Measurements from ENCODE around the gene SUPV3L1.

The SUPV3L1 gene

DNA sequence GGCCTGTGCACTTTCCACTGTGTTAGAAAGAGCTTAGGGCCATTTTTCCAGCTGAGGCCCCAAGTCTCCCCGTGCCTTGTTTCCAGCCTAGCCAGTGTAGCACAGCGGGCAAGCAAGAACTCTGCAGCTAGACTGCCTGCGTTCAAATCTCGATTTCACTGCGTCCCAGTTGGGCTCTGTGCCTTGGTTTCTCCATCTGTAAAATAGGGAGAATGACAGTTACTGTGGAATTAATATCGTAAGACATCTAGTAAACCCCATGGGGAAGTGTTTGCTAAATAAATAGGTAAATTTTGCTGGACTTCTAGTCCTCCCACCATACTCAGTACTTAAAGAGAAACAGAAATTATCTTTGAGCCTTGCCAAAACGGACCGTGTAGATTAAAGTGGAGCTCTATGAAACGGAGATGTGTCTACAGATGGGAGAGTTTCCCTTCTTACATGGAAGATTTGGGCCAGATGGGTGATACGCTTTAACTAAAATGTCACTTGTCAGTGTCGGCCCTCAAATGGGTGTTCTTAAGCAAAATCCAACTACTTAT is 36.6 kb downstream of the SUPV3L1 start:
- Histone ChIP-seq H3K9me3 (ENCODE audit: control insufficient read depth, low read length) (no peaks in the 10 kb centered on the region), H3K36me3 (ENCODE audit: control insufficient read depth, insufficient read depth, low read length) (no peaks in the 10 kb centered on the region), H3K27me3 (ENCODE audit: control insufficient read depth, insufficient read depth, low read length, poor library complexity, severe bottlenecking) (no peaks in the 10 kb centered on the region), H3K4me3 (ENCODE audit: insufficient read depth, low read depth, low read length) (no peak overlapping the region), H3K4me1 (ENCODE audit: control insufficient read depth, insufficient read depth, low read length) (no peaks in the 10 kb centered on the region), H3K27ac (ENCODE audit: insufficient read depth, low read depth, low read length, poor library complexity, severe bottlenecking) (no peak overlapping the region)
- 69 to 71% methylated on average over 10 to 11 of the region's 11 CpGs for WGBS, 2 experiments

DNA sequence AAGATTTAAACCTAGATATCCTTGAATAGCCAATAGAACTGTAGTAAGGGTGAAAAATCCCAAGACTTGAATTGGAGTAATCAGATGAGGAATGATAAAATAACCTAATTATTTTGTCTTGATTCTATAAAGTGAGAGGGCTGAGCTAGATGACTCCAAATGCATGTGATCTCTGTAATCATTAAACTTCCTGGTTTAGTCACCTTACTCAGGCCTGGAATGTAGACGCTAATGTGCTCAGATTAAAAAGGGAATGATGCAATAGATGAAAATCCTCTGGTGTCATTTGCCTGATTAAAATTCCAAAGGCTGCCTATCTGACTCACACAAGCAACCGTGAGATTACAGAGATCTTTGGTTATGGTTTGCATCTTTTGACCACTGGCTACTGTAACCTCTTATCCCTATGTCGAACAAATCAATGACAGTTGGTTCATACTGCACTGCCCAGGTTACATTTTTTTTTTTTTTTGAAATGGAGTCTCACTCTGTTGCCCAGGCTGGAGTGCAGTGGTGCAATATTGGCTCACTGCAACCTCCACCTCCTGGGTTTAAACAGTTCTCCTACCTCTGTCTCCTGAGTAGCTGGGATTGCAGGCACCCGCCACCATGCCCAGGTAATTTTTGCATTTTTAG is 37.2 kb downstream of the SUPV3L1 start:
- no peak overlapping the region for H3K4me3 ChIP-seq (ENCODE audit: insufficient read depth, low read depth, low read length)
- no peaks in the 10 kb centered on the region for H3K4me1 ChIP-seq (ENCODE audit: control insufficient read depth, insufficient read depth, low read length)
- H3K27ac ChIP-seq (ENCODE audit: insufficient read depth, low read depth, low read length, poor library complexity, severe bottlenecking) = no peak overlapping the region
- H3K36me3 ChIP-seq (ENCODE audit: control insufficient read depth, insufficient read depth, low read length) = no peaks in the 10 kb centered on the region
- H3K9me3 ChIP-seq (ENCODE audit: control insufficient read depth, low read length) = no peaks in the 10 kb centered on the region
- H3K27me3 ChIP-seq (ENCODE audit: control insufficient read depth, insufficient read depth, low read length, poor library complexity, severe bottlenecking) = no peaks in the 10 kb centered on the region
- WGBS, 2 experiments = 85% methylated on average over 4 of the region's 4 CpGs

DNA sequence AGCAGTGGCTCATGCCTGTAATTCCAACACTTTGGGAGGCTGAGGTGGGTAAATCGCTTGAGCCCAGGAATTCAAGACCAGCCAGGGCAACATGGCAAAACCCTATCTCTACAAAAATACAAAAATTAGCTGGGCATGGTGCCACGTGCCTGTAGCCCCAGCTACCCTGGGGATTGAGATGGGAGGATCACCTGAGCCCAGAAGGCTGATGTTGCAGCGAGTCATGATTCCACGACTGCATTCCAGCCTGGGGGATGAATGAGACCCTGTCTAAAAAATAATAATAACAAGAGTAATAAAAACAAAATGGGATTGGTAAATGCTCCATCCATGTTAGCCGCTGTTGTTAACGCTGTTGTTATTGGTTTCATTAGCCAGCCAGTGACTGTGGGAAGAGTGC is 38.8 kb downstream of the SUPV3L1 start:
- Histone ChIP-seq H3K36me3 (ENCODE audit: control insufficient read depth, insufficient read depth, low read length) (no peaks in the 10 kb centered on the region), H3K27me3 (ENCODE audit: control insufficient read depth, insufficient read depth, low read length, poor library complexity, severe bottlenecking) (no peaks in the 10 kb centered on the region), H3K4me3 (ENCODE audit: insufficient read depth, low read depth, low read length) (no peak overlapping the region), H3K4me1 (ENCODE audit: control insufficient read depth, insufficient read depth, low read length) (no peaks in the 10 kb centered on the region), H3K27ac (ENCODE audit: insufficient read depth, low read depth, low read length, poor library complexity, severe bottlenecking) (no peak overlapping the region), H3K9me3 (ENCODE audit: control insufficient read depth, low read length) (no peaks in the 10 kb centered on the region)
- 89 to 90% methylated on average over 6 of the region's 6 CpGs for WGBS, 2 experiments

DNA sequence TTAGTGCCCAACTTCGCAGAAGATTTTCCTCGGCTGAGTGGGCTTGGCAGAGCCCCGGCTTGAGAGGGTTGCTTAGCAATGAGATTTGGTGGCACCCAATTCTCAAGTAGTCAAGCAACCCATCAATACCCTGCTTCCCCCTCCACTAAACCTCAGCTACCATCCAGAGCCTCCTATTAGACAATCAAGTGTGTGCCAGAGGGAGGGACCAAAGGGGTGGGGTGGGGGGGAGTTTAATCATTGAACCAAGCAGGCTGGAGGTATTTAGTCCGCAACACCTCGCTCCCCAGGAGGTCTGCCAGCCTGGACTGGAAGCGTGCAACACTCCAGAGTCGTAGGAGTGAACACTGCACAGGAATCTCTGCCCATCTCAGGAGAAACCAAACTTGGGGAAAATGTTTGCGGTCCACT is 40.0 kb downstream of the SUPV3L1 start, which contains the start of gene HKDC1:
Gene HKDC1 (plus strand): TSS at position 292 of the 411 bp plus-strand sequence. CDS start 104 bp downstream, at position 396.
- Histone ChIP-seq H3K36me3 (ENCODE audit: control insufficient read depth, insufficient read depth, low read length) (no peaks in the 10 kb centered on the region), H3K9me3 (ENCODE audit: control insufficient read depth, low read length) (no peaks in the 10 kb centered on the region), H3K27ac (ENCODE audit: insufficient read depth, low read depth, low read length, poor library complexity, severe bottlenecking) (no peak within 1 kb of the TSS), H3K27me3 (ENCODE audit: control insufficient read depth, insufficient read depth, low read length, poor library complexity, severe bottlenecking) (no peaks in the 10 kb centered on the region), H3K4me1 (ENCODE audit: control insufficient read depth, insufficient read depth, low read length) (no peaks in the 10 kb centered on the region), H3K4me3 (ENCODE audit: insufficient read depth, low read depth, low read length) (no peak within 1 kb of the TSS)
- WGBS, 2 experiments = 91 to 92% methylated on average over 8 of the region's 8 CpGs

DNA sequence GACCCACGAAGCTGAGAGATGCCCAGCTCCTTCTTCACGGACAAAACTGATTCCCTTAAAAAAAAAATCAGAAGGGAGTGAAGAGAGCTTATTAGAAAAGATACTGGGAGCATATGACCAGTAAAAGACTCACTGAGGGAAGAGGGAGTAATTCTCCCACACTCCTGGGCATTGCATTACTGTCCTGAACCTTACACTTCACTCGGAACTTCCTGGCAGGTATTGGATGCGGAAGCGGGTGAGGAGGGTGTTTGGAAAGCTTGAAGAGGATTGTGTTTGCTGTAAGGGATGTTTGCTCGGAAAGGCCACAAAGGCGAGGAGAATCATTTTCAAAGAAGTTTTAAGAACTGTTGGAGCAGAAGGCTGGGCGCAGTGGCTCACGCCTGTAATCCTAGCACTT is 40.5 kb downstream of the SUPV3L1 start:
- Histone ChIP-seq H3K9me3 (ENCODE audit: control insufficient read depth, low read length) (no peaks in the 10 kb centered on the region), H3K36me3 (ENCODE audit: control insufficient read depth, insufficient read depth, low read length) (no peaks in the 10 kb centered on the region), H3K27me3 (ENCODE audit: control insufficient read depth, insufficient read depth, low read length, poor library complexity, severe bottlenecking) (no peaks in the 10 kb centered on the region), H3K4me1 (ENCODE audit: control insufficient read depth, insufficient read depth, low read length) (no peaks in the 10 kb centered on the region), H3K27ac (ENCODE audit: insufficient read depth, low read depth, low read length, poor library complexity, severe bottlenecking) (no peak overlapping the region), H3K4me3 (ENCODE audit: insufficient read depth, low read depth, low read length) (no peak overlapping the region)
- 95% methylated on average over 9 of the region's 9 CpGs for WGBS, 2 experiments

DNA sequence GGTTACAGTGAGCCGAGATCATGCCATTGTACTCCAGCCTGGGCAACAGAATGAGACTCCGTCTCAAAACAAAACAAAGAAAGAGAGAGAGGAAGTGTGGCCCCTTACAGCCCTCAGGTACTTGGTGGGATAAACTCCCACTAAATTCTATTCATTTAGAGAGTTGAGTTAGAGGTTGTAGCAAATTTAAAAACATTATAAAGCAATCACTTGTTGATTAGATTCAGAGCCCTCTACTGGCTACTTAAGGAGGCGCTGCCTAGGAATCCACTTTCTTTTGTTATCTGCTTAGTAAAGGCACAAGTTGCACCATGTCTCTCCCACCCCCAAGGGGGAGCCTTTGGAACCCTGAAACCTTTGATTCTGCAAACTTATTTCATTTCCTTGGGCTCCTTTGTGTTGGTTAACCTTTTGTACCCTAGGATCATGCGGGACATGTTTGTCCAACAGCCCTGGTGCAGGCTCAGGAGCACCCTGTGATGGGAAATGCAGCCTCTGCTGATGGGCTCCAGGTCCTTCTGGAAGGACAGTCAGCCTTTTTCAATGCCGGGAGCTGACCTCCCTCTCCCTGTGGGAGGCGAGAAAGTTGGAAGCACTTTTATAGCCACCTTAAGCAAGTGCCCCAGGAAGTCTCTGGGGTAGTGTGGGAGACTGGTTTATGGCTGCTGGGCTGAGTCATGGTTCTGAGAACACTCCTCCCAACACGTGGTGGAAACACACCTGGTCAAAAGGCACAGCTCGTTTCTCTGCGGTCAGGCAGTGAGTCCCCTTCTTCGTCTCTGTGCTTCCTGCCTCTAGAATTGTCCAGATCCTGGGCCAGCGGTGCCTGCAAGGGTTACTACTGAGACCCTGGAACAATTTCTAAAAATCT is 42.4 kb downstream of the SUPV3L1 start:
- H3K27ac ChIP-seq (ENCODE audit: insufficient read depth, low read depth, low read length, poor library complexity, severe bottlenecking) = no peak overlapping the region
- WGBS, 2 experiments = 65 to 66% methylated on average over 11 of the region's 11 CpGs

DNA sequence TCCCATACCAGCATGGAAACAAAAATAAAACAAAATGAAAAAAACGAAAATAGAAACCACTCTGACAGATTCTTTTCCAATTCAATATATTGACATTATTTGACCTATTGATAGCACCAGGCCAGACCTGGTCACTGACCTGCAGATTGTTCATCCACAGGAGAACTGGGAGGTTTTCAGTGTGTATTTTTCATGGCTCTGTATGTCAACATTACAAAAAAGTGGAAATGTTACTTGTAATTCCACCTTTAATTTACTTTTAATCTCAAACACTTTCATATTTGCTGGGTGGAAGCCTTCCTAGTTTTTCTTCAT is 43.0 kb downstream of the SUPV3L1 start:
- H3K4me3 ChIP-seq (ENCODE audit: insufficient read depth, low read depth, low read length) = no peak overlapping the region
- 79 to 88% methylated on average over 1 of the region's 1 CpG for WGBS, 2 experiments
- no peaks in the 10 kb centered on the region for H3K9me3 ChIP-seq (ENCODE audit: control insufficient read depth, low read length)
- H3K4me1 ChIP-seq (ENCODE audit: control insufficient read depth, insufficient read depth, low read length) = no peaks in the 10 kb centered on the region
- no peak overlapping the region for H3K27ac ChIP-seq (ENCODE audit: insufficient read depth, low read depth, low read length, poor library complexity, severe bottlenecking)
- no peaks in the 10 kb centered on the region for H3K36me3 ChIP-seq (ENCODE audit: control insufficient read depth, insufficient read depth, low read length)
- H3K27me3 ChIP-seq (ENCODE audit: control insufficient read depth, insufficient read depth, low read length, poor library complexity, severe bottlenecking) = no peaks in the 10 kb centered on the region

More for the DNA sequence above, 42.4 kb downstream of the SUPV3L1 start:
- Histone ChIP-seq H3K4me3 (ENCODE audit: insufficient read depth, low read depth, low read length) (no peak overlapping the region), H3K9me3 (ENCODE audit: control insufficient read depth, low read length) (no peaks in the 10 kb centered on the region), H3K27me3 (ENCODE audit: control insufficient read depth, insufficient read depth, low read length, poor library complexity, severe bottlenecking) (no peaks in the 10 kb centered on the region), H3K36me3 (ENCODE audit: control insufficient read depth, insufficient read depth, low read length) (no peaks in the 10 kb centered on the region), H3K4me1 (ENCODE audit: control insufficient read depth, insufficient read depth, low read length) (no peaks in the 10 kb centered on the region)

DNA sequence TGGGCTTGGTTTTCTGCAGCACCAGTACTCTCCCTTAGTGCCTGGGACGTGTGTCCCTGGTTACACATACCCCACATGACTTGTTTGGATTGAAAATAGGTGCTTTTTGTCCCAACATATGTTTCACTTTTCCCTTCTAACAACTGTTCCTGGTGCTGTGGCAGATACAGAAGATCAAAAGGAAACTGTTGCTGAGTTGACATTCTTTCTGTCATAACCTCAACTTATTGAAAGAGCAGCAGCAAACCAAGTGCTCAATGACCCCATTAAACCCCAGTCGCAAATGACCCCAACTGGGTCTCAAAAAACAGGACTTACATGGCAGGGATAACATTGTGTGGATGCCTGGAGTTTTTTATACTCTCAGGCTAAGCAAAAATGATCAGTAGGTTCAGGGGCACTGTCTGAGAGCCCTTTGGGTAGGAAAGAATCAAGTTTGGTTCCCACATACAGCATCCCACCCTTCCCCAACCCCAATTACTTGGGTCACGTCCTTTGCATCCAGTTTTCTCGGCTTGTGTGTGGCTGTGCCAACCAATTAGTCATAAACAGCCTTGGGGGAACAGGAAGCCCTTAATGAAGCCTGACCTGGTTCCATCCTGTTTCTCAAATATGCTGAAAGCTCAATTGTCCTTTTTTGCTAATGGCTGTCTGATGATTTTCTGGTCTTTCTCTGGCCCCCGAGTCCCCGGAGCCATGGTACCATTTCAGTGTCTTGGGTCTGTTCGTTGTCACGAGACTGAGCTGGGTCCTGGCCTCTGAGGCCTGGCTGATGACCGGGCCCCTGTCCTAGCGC is 45.0 kb downstream of the SUPV3L1 start:
- H3K27ac ChIP-seq (ENCODE audit: insufficient read depth, low read depth, low read length, poor library complexity, severe bottlenecking) = no peak overlapping the region
- no peak overlapping the region for H3K4me3 ChIP-seq (ENCODE audit: insufficient read depth, low read depth, low read length)
- no peaks in the 10 kb centered on the region for H3K9me3 ChIP-seq (ENCODE audit: control insufficient read depth, low read length)
- no peaks in the 10 kb centered on the region for H3K27me3 ChIP-seq (ENCODE audit: control insufficient read depth, insufficient read depth, low read length, poor library complexity, severe bottlenecking)
- no peaks in the 10 kb centered on the region for H3K4me1 ChIP-seq (ENCODE audit: control insufficient read depth, insufficient read depth, low read length)
- WGBS, 2 experiments = 92 to 94% methylated on average over 10 of the region's 10 CpGs
- H3K36me3 ChIP-seq (ENCODE audit: control insufficient read depth, insufficient read depth, low read length) = no peaks in the 10 kb centered on the region

DNA sequence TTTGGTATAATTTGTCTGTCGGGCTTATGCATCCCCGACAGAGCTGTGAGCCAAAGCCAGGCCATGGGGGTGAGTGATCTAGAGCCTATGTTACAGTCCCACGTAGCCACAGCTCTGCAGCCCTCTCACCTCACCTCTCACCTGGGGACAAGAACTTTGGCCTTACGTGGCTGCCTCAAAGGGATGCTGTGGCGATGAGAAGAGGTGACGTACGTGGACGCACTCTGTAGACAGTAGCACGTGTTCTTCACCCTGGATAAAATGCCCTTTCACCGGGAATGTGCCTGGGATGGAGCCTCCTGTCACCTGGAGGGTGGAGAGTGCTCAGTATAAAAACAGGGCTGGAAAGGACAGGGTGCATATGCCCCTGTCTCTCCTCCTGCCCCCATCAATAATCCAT is 45.6 kb downstream of the SUPV3L1 start:
- Histone ChIP-seq H3K9me3 (ENCODE audit: control insufficient read depth, low read length) (no peaks in the 10 kb centered on the region), H3K4me1 (ENCODE audit: control insufficient read depth, insufficient read depth, low read length) (no peaks in the 10 kb centered on the region), H3K27me3 (ENCODE audit: control insufficient read depth, insufficient read depth, low read length, poor library complexity, severe bottlenecking) (no peaks in the 10 kb centered on the region), H3K4me3 (ENCODE audit: insufficient read depth, low read depth, low read length) (no peak overlapping the region), H3K27ac (ENCODE audit: insufficient read depth, low read depth, low read length, poor library complexity, severe bottlenecking) (no peak overlapping the region), H3K36me3 (ENCODE audit: control insufficient read depth, insufficient read depth, low read length) (no peaks in the 10 kb centered on the region)
- WGBS, 2 experiments = 75 to 77% methylated on average over 10 of the region's 10 CpGs

All from ectodermal cell (in vitro differentiated cells).